Measurements from ENCODE around the gene SH3TC1.

Gene SH3TC1

GRCh38 chr4:8185295-8185694 is 13.8 kb upstream of the SH3TC1 start:
- DNase-seq (ENCODE audit: low read depth), result no peak
- H3K4me3 ChIP-seq (ENCODE audit: low read depth, low read length), result no peak overlapping the region
- no peak for TF ChIP-seq CTCF (IDR thresholded peaks at IDR 0.05; ENCODE audit: control insufficient read depth, extremely low read depth, insufficient read depth)

DNA sequence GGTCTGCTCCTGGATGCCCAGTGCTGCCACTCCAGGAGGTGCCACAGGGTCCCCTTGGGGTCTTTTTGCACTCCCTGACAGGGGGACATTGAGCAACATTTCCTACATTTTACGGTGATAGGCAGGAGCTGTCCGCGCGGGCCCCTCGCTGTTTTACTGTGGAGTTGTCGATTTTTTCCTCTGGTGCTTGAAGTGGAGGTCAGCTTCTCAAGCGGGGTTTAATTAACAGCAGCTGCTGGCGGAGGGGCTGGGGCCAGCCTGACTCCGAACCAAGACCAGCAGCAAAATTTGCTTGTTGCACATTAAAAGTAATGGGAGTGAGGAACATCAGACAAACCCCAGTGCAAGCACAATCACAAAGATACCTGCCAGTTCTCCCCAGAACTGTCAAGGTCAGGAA is 13.2 kb upstream of the SH3TC1 start:
- DNase-seq (ENCODE audit: low read depth), result no peak
- no peak overlapping the region for H3K4me3 ChIP-seq (ENCODE audit: low read depth, low read length)
- TF ChIP-seq CTCF (IDR thresholded peaks at IDR 0.05; ENCODE audit: control insufficient read depth, extremely low read depth, insufficient read depth), result no peak

DNA sequence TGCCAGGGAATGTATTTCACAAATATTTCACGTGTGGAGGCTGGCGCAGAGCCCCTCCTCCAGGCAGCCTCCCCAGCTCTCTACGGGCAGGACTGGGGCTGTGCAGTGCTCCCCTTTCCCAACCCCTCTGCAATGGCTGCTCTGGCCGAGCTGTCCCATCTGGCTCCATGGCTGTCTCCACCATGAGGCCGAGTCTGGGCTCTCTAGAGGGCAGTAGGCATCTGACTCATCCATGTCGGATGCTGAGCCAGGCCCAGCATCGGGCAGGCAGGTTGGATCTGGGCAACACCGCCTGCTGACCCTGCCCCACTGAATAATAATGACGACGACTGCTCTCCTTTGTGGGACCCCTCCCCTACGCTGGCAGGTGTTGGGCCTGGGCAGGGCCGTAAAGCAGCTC is 11.0 kb upstream of the SH3TC1 start:
- H3K4me3 ChIP-seq (ENCODE audit: low read depth, low read length), result no peak overlapping the region
- TF ChIP-seq CTCF (IDR thresholded peaks at IDR 0.05; ENCODE audit: control insufficient read depth, extremely low read depth, insufficient read depth), result no peak
- DNase-seq (ENCODE audit: low read depth), result no peak

DNA sequence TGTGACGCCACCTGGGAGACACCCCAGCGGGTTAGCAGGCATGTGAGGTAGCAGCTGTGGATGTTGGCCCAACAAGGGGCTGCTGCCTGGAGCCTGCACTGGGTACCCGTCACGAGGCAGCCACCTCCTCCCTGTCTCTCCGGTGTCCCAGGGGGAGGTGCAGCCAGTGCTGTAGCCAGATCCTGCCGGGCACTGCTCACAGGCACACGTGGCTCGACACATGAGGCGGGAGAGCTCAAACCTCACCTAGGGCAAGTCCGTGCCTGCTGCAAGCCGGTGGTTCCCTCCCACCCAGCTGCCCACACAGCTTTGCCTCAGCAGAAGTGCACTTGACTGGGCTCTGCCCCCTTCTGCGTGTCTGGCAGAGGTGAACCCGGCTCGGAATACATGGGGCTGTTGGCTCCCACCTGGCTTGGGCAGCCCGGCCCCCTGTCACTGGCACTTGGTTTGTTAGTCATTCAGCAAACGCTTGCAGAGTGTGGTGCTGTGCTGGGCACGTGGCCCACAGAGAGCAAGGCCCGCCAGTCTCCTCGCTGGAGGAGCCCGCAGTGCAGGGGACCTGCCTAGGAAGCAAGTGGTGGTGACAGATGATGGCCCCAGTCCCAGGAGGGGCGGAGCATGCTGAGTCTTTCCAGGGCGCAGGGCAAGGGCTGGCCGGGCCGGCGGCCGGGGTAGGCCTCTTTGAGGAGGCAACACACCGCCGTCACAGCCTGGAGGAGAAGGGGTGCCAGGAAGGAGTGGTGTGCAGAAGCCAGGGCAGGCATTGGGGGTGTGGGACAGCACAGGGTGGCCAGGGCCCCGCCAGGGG is 10.1 kb upstream of the SH3TC1 start:
- no peak overlapping the region for H3K4me3 ChIP-seq (ENCODE audit: low read depth, low read length)
- no peak for DNase-seq (ENCODE audit: low read depth)
- no peak for TF ChIP-seq CTCF (IDR thresholded peaks at IDR 0.05; ENCODE audit: control insufficient read depth, extremely low read depth, insufficient read depth)

DNA sequence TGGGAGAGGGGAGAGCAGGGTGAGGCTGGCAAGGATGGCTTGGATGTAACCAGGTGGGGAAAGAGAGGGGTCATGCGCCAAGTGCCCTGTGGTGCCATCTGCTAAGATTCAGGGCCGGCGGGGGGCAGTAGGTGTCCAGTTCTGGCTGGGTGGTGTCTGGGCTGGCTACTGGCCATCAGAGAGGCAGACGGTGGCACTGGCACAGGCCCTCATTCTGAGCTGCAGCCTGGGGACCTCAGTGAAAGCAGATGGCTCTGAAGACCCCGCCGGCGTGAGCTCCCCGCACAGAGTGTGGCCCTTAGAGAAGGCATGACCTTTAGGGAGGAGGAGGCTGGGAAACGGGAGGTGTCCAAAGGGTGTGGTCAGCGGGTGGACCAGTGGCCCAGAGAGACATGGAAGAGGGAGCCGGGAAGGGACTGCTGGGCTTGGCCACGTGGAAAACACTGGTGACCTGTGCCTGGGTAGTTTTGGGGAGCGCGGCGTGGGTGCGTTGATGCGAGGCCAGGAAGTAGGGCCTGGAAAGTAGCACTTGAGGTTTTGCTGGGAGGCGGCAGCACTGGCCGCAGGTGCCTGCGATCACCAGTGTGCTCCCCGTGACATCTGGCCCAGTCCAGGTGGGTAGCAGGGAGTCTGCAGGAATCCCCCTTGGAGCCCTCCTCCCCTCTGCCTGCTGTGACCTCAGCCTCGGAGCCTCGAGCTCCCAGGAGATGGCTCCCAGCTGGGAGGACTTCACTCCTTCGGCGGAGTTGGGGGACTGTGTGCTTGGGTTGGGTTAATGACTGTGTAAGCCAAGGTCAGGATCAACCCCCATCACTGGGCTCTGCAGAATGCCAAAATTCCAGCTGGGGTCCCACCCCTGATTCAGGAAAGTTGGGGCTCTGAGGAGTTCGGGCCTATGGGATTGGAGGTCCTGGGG is 9.3 kb upstream of the SH3TC1 start:
- H3K4me3 ChIP-seq (ENCODE audit: low read depth, low read length), result no peak overlapping the region
- no peak for TF ChIP-seq CTCF (IDR thresholded peaks at IDR 0.05; ENCODE audit: control insufficient read depth, extremely low read depth, insufficient read depth)
- DNase-seq (ENCODE audit: low read depth), result no peak

GRCh38 chr4:8191136-8191747 is 7.8 kb upstream of the SH3TC1 start:
- no peak overlapping the region for H3K4me3 ChIP-seq (ENCODE audit: low read depth, low read length)
- TF ChIP-seq CTCF (IDR thresholded peaks at IDR 0.05; ENCODE audit: control insufficient read depth, extremely low read depth, insufficient read depth), result no peak
- no peak for DNase-seq (ENCODE audit: low read depth)

All from LNCaP clone FGC (cell line).